ENCODE measurements around the gene CSF2RB.

Gene CSF2RB

DNA sequence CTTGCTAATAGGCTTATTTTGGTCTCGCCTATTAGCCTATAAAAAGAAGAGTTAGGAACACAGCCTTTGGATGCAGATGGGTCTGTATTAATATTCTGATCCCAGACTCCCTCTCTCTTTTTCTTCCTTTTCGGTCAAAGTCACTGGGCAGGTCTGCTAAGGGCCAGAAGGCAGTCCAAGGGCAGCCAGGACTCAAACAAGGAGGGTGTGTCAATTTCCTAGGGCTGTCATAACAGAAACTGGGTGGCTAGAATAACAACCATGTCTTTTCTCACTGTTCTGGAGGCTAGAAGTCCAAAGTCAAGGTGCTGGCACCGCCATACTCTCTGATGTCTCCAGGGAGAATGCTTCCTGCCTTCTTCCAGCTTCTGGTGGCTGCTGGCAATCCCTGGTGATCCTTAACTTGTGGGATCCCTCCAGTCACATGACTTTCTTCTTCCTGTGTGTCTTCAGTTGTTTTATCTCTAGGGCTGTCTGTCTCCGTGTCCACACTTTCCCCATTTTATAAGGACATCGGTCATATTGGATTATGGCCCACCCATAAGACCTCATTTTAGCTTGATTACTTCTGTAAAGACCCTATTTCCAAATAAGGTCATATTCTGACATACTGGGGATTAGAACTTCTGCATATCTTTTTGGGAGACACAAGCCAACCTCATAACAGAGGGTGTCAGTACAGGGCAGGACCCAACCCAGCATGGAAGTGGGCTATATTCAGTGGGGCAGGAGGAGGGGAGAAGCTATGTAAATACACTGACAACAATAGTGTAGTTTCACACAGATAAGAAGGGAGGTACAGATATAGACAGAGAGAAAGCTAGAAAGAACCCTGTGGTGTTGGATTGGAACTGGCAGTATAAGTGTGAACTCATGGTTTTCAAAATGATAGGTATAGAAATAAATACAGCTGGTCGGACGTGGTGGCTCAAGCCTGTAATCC, 5.9 kb upstream of the CSF2RB start:
- Histone ChIP-seq H3K79me2 (no peaks in the 10 kb centered on the region), H3K27me3 (ENCODE audit: control insufficient read depth, insufficient read depth, low read length) (no peaks in the 10 kb centered on the region), H3K27ac (no peak overlapping the region), H3K9me3 (ENCODE audit: control insufficient read depth, low read length) (no peaks in the 10 kb centered on the region), H2AFZ (no peak overlapping the region), H3K4me3 (ENCODE audit: low read depth, low read length) (no peak overlapping the region), H3K9ac (no peak overlapping the region), H3K36me3 (ENCODE audit: control insufficient read depth, insufficient read depth, low read length) (no peaks in the 10 kb centered on the region), H3K4me2 (ENCODE audit: low read length) (no peak overlapping the region), H3K4me1 (no peaks in the 10 kb centered on the region)
- TF ChIP-seq, protein P1, sequence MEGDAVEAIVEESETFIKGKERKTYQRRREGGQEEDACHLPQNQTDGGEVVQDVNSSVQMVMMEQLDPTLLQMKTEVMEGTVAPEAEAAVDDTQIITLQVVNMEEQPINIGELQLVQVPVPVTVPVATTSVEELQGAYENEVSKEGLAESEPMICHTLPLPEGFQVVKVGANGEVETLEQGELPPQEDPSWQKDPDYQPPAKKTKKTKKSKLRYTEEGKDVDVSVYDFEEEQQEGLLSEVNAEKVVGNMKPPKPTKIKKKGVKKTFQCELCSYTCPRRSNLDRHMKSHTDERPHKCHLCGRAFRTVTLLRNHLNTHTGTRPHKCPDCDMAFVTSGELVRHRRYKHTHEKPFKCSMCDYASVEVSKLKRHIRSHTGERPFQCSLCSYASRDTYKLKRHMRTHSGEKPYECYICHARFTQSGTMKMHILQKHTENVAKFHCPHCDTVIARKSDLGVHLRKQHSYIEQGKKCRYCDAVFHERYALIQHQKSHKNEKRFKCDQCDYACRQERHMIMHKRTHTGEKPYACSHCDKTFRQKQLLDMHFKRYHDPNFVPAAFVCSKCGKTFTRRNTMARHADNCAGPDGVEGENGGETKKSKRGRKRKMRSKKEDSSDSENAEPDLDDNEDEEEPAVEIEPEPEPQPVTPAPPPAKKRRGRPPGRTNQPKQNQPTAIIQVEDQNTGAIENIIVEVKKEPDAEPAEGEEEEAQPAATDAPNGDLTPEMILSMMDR (IDR thresholded peaks at IDR 0.05) = no peak

DNA sequence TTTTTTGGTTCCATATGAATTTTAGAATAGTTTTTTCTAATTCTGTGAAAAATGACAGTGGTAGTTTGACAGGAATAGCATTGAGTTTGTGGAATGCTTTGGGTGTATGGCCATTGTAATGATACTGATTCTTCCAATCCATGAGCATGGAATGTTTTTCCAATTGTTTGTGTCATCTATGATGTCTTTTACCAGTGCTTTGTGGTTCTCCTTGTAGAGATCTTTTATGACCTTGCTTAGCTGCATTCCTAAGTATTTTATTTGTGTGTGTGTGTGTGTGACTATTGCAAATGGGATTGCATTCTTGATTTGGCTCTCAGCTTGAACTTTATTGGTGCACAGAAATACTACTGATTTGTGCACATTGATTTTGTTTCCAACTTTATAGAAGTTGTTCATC, 3.0 kb upstream of the CSF2RB start:
- Histone ChIP-seq H3K9ac (no peak overlapping the region), H3K27me3 (ENCODE audit: control insufficient read depth, insufficient read depth, low read length) (no peaks in the 10 kb centered on the region), H3K4me1 (no peaks in the 10 kb centered on the region), H3K4me2 (ENCODE audit: low read length) (no peak overlapping the region), H3K27ac (no peak overlapping the region), H2AFZ (no peak overlapping the region), H3K9me3 (ENCODE audit: control insufficient read depth, low read length) (no peaks in the 10 kb centered on the region), H3K36me3 (ENCODE audit: control insufficient read depth, insufficient read depth, low read length) (no peaks in the 10 kb centered on the region), H3K4me3 (ENCODE audit: low read depth, low read length) (no peak overlapping the region), H3K79me2 (no peaks in the 10 kb centered on the region)
- TF ChIP-seq, protein P1 (IDR thresholded peaks at IDR 0.05) = no peak

DNA sequence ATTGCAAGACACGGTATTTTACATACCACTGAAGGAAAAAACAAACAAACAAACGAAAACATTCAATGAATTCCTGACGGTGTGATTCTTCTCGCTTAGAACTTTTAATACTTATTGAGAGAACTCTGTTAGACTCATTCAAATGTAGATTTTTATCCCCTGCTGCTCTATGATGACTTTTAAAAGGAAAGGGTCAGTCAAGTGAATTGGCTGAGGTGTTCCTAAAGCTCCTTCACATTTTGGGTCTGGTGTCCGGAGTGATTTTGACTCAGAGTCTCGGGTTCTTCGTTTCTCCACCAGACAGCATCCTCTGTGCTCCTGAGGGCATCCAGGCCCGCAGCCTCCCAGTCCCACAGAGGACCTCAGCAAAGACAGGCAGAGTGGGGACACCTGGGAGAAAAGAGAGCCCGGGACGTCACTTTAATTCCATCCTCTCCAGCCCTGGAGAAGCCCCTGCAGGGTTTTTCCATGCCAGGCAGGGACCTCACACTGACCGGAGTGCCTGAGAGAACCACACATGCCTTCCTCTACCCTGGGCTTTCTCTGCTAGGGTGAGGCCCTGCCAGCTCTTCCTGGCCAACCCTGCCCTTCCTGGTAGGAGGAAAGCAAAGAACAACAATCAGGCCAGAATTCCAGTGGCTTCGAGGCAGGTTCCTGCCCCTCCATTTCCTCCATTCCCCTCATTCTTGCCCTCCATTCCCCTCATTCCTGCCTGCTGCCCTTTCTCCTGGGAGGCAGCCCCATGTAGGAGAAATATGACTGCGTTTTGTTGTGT, 1.4 kb upstream of the CSF2RB start:
- H3K79me2 ChIP-seq = no peaks in the 10 kb centered on the region
- H3K4me1 ChIP-seq = no peaks in the 10 kb centered on the region
- H3K9me3 ChIP-seq (ENCODE audit: control insufficient read depth, low read length) = no peaks in the 10 kb centered on the region
- H2AFZ ChIP-seq = no peak overlapping the region
- H3K27ac ChIP-seq = no peak overlapping the region
- H3K36me3 ChIP-seq (ENCODE audit: control insufficient read depth, insufficient read depth, low read length) = no peaks in the 10 kb centered on the region
- H3K4me3 ChIP-seq (ENCODE audit: low read depth, low read length) = no peak overlapping the region
- H3K9ac ChIP-seq = no peak overlapping the region
- TF ChIP-seq, protein P1 (IDR thresholded peaks at IDR 0.05) = no peak
- H3K27me3 ChIP-seq (ENCODE audit: control insufficient read depth, insufficient read depth, low read length) = no peaks in the 10 kb centered on the region
- H3K4me2 ChIP-seq (ENCODE audit: low read length) = no peak overlapping the region

DNA sequence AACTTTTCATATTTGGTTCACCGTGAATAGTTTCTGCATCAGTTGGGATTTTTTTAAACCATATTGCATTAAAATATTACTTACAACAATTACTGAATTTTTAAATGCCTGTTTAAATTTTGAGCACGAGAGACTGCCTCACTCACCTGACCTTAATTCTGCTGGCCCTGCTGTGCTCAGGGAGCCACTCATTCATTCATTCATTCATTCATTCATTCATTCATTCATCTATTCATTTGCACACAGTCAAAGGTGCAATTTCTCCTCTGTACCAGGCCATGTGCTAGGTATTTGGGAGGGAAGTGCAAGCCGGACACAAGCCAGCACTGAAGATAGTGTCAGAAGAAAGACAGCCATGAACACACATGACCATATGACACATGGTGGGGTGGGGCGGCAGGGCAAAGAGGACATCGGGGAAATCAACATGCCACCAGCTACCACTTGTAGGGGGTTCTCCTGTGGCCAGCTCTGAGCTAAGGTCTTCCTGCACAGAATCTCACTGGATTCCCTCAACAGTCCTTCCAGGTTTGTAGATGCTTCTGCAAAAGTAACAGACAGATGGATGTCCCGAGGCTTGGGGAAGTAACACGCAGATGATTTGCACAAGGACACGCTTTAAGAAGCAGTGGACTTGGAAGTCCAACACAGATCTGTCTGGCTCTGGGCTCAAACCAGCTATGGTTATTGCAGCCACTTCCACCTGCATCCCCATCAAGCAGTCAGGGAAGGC, 568 bp upstream of the CSF2RB start:
- Histone ChIP-seq H3K36me3 (ENCODE audit: control insufficient read depth, insufficient read depth, low read length) (no peaks in the 10 kb centered on the region), H3K27me3 (ENCODE audit: control insufficient read depth, insufficient read depth, low read length) (no peaks in the 10 kb centered on the region), H3K9ac (no peak overlapping the region), H3K79me2 (no peaks in the 10 kb centered on the region), H3K4me2 (ENCODE audit: low read length) (no peak overlapping the region), H3K27ac (no peak overlapping the region), H3K4me1 (no peaks in the 10 kb centered on the region), H3K9me3 (ENCODE audit: control insufficient read depth, low read length) (no peaks in the 10 kb centered on the region), H2AFZ (no peak overlapping the region), H3K4me3 (ENCODE audit: low read depth, low read length) (no peak overlapping the region)
- TF ChIP-seq, protein P1 (IDR thresholded peaks at IDR 0.05) = no peak
